Spinal cord (tissue), 10 donors: ENCODE data around the gene XPOT. TPM values are rescaled to one million over a fixed set of nuclear protein-coding genes. Genes with fewer than 3 reads are reported as not detected.

Experiments used
- DNase-seq, 6 donors: peaks; one replicate each; pipeline versions ENCODE4 v3.0.0 to v3.0.0-alpha.2; 2013 to 2015; ENCODE audit warnings: low spot score in 6 of 6, low read depth in 4 of 6
- H3K27ac ChIP-seq: one replicate; pipeline ENCODE4 v1.5.1; 2013; ENCODE audit warnings: low read depth, low read length, control low read depth
- H3K27me3 ChIP-seq: one replicate; pipeline ENCODE4 v1.6.1; 2013; ENCODE audit warnings: low read length; ENCODE audit not compliant: control insufficient read depth, insufficient read depth
- H3K36me3 ChIP-seq: one replicate; pipeline ENCODE4 v1.6.1; 2013; ENCODE audit warnings: low read length; ENCODE audit not compliant: control insufficient read depth, insufficient read depth
- H3K4me1 ChIP-seq: one replicate; pipeline ENCODE4 v1.6.1; 2013; ENCODE audit warnings: low read length; ENCODE audit not compliant: control insufficient read depth, insufficient read depth
- H3K4me3 ChIP-seq: one replicate; pipeline ENCODE4 v1.5.1; 2013; ENCODE audit warnings: low read depth, low read length, control low read depth
- H3K9me3 ChIP-seq: one replicate; pipeline ENCODE4 v1.6.1; 2013; ENCODE audit warnings: low read length; ENCODE audit not compliant: control insufficient read depth, insufficient read depth
- WGBS: methylation state at CpG from one replicate; pipeline ENCODE4 v1.1.5; 2013; ENCODE audit warnings: missing lambda C conversion rate; ENCODE audit not compliant: insufficient coverage; 5-methylcytosine and 5-hydroxymethylcytosine counted together
- polyA plus RNA-seq, 2 donors: library from polyadenylated mRNA; unstranded; fragments of 120-200 nt; gene quantifications; one replicate each; pipeline ENCODE4 v1.2.1, GENCODE V29; 2013; ENCODE audit not compliant: insufficient read length in 2 of 2
- total RNA-seq, 2 donors: library from RNA; depleted of rRNA in 1 of 2; stranded (reverse); fragments of 120-200 nt in 1 of 2; fragments of >200 nt in 1 of 2; gene quantifications; one replicate each; pipeline versions ENCODE4 v1.2.3 to v1.2.4, GENCODE V29; 2013 to 2014
- donor health status: healthy.

XPOT gene
- total and polyA plus RNA-seq, 4 donors: 49.3 to 81.9 (median 62.3) TPM

DNA sequence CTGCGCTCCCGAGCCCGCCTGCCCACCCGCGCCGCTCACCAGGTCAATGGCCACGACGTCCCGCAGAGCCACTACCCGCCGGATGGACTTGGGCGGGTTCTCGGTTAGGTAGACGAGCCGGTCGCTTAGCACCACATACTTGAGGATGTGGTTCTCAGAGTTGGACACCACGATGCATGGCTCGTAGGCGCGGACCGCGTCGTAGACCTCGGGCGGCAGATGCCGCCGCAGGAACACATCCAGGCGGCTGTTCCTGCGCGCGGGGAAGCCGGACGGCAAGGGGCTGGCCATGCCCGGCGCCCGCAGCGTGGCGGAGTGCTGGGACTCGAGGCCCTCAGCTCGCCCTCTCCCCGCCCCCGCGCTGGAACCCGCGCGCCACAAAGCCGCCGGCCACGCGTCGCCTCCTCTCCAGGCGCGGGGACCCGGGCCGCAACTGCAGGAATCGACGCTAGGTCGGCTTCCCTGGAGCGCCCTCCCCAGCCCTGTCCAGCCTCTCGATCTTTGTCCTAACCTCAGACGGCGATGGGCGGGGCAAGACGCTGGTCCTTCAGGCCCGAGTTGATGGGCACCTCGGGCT is 13.8 kb upstream of the XPOT start, which contains the start of gene C12orf56:
Gene C12orf56, minus strand, starts transcription at position 484 of the 577 bp plus-strand sequence. Its CDS starts 193 bp downstream, at position 291.
- WGBS: 2% methylated on average over 66 of the region's 66 CpGs
- peak in 2 of 6 donors; percentile 31 to 32 for DNase-seq
- H3K4me1 ChIP-seq: peaks cover 8% of the 10 kb centered on the region

DNA sequence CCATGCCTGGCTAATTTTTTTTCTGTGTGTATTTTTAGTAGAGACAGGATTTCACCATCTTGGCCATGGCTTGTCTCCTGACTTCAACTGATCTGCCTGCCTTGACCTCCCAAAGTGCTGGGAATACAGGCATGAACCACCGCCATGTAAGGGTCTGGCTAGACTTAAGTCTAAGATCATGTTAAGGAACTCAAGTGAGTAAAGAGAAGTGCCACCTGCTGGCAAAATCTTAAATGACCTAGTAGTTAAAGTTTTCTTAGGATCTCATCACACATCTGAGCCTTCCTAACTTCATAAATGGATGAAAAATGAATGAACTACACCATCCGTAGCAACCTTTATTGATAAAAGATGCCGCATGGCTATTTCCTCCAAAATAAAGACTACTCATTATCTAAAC is 12.0 kb upstream of the XPOT start:
- H3K4me3 ChIP-seq: no peak overlapping the region
- no peak overlapping the region for H3K27ac ChIP-seq
- H3K9me3 ChIP-seq: no peaks in the 10 kb centered on the region
- H3K4me1 ChIP-seq: peaks cover 8% of the 10 kb centered on the region
- no peaks in the 10 kb centered on the region for H3K36me3 ChIP-seq
- peaks cover 14% of the 10 kb centered on the region for H3K27me3 ChIP-seq
- peak in 1 of 6 donors; percentile 58 for DNase-seq
- no CpG with 5 or more reads among the region's 3 CpGs for WGBS

More for the DNA sequence above, 13.8 kb upstream of the XPOT start, which contains the start of gene C12orf56:
- no peak within 1 kb of the TSS for H3K27ac ChIP-seq
- peaks cover 14% of the 10 kb centered on the region for H3K27me3 ChIP-seq
- H3K36me3 ChIP-seq: no peaks in the 10 kb centered on the region
- H3K9me3 ChIP-seq: no peaks in the 10 kb centered on the region
- H3K4me3 ChIP-seq: peak within 1 kb of the TSS; percentile 10

DNA sequence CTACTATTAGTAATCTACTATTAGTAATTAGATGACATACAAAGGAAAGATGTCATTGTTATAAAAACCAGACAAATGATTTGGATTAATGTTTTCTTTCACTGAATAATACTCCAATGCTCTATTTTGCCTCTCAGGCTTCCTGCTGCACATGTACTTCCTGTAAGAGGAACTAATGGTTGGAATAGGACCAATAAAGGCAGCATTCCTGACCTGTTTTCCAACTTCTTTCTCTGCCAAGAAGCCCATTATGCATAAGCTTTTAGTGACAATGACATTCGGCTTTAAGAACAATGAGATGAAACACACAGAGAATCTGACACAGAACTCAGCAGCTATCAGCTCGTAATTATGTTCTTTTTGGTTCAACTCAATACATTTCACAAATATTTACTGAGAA is 8.5 kb upstream of the XPOT start:
- Histone ChIP-seq H3K4me3 (no peak overlapping the region), H3K27me3 (peaks cover 3% of the 10 kb centered on the region), H3K9me3 (no peaks in the 10 kb centered on the region), H3K27ac (no peak overlapping the region), H3K4me1 (peaks cover 1% of the 10 kb centered on the region), H3K36me3 (no peaks in the 10 kb centered on the region)
- 40% methylated on average over 1 of the region's 2 CpGs for WGBS
- no peak for DNase-seq

DNA sequence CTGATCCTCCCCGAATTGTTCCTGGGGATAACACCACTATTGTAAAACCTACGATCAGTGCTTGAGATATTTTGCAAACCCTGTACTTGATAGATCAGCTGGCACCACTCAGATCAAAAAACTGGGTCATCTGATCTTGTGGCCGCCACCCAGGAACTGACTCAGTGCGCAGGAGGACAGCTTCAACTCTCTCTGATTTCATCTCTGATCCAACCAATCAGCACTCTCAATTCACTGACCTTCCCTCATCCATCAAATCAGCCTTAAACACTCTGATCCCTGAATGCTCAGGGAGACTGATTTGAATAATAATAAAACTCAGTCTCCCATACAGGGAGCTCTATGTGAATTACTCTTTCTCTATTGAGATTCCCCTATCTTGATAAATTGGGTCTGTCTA is 4.2 kb upstream of the XPOT start:
- Histone ChIP-seq H3K27me3 (no peaks in the 10 kb centered on the region), H3K4me1 (peaks cover 5% of the 10 kb centered on the region), H3K27ac (no peak overlapping the region), H3K4me3 (no peak overlapping the region), H3K9me3 (no peaks in the 10 kb centered on the region), H3K36me3 (no peaks in the 10 kb centered on the region)
- DNase-seq: peak in 1 of 6 donors; percentile 82
- WGBS: 10% methylated on average over 4 of the region's 4 CpGs

DNA sequence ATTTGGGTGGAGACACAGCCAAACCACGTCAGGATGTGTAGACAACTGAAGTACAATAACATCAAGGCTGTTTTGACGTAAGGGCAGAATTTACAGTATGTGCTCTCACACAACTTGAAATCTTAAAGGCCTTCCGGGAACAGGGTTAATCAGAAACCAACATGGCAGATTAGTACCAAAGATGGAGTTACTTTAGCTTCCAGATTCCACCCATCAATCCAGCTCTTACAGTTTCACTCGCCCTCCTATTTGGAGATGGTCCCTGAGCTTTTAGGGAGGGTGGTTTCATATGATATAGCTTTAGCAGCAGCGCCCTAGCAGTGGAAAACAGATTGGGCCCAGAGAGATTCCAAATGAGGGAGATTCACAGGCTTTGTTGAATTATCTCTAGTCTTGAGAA is 2.0 kb upstream of the XPOT start:
- Histone ChIP-seq H3K9me3 (no peaks in the 10 kb centered on the region), H3K4me1 (peaks cover 16% of the 10 kb centered on the region), H3K36me3 (no peaks in the 10 kb centered on the region), H3K27ac (no peak overlapping the region), H3K4me3 (no peak overlapping the region), H3K27me3 (no peaks in the 10 kb centered on the region)
- WGBS: 100% methylated on average over 2 of the region's 5 CpGs
- no peak for DNase-seq

DNA sequence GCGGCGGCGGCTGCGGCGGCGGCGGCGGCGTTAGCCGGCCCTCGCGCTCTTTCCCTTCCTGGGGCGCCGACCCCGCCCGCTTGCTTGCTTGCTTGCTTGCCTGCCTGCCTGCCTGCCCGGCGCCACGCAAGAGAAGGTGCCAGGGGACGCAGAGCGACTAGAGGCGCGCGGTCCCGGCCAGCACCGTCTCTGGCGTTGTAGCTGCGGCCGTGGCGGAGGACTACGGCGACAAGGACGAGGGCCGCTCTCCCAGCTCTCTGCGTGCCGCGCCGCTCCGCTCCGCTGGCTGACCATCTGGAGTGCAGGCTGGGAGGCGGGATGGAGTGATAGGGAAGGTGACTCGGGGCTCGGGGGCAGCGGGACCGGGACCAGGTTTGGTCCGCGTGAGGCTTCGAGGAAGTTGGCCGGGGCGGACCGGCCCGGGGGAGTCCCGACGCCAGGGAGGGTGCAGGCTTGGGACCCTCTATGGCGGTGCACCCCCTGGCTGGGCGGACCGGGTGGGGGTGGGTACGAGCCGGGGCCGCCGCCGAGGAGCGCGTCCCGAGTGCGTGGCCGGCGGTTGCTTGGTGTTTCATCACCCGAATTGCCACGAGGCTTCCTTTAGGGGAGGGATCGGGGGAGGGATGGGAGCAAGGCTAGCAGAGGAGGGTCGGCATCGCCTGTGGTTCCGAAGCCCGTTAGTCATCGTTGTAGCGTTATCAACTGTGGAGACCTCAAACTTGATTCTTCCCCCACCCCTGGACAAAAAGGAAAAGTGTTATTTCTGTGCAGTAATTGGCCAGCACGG is 471 bp downstream of the XPOT start:
- Histone ChIP-seq H3K27ac (peak overlapping the region; percentile 97), H3K9me3 (no peaks in the 10 kb centered on the region), H3K4me1 (peaks cover 22% of the 10 kb centered on the region), H3K4me3 (peak overlapping the region; percentile 91), H3K36me3 (no peaks in the 10 kb centered on the region), H3K27me3 (no peaks in the 10 kb centered on the region)
- WGBS: under 1% methylated on average over 76 of the region's 78 CpGs
- DNase-seq: peak; percentile 18 to 73 (median 36)

DNA sequence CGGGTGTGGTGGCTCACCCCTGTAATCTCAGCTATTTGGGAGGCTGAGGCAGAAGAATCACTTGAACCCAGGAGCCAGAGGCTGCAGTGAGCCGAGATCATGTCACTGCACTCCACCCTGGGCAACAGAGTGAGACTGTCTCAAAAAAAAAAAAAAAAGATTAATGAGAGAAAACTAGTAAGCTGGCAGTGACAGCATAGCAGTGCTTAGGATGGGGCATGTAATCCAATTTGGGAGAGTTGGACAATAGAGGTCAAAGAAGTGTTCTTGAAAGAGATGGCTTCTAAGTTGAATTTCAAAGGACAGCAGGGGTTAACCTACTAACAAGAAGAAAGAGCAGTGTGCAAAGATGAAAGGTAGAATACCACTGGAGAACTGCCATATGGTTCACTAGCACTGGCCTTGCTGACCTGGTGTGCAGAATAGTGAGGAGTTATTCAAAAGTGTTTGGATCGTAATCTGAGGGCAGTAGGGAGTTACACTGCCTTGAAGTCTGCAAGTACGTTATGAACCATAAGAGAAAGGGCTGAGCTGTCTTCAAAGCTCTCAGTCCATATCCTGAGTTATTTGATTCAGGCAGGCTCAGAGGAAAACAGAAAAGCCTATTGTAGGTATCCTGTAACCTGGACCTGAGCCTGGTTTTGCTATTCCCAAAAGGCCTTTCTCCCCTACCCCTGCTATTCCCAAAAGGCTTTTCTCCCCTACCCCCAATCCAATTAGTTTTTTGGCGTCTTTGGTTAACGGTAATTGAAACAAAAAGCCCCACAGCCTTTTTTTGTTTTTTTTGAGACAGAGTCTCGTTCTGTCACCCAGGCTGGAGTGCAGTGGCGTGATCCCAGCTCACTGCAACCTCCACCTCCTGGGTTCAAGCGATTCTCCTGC is 3.4 kb downstream of the XPOT start:
- H3K27me3 ChIP-seq: no peaks in the 10 kb centered on the region
- H3K27ac ChIP-seq: no peak overlapping the region
- H3K4me1 ChIP-seq: peaks cover 22% of the 10 kb centered on the region
- no peak overlapping the region for H3K4me3 ChIP-seq
- no peak for DNase-seq
- H3K9me3 ChIP-seq: no peaks in the 10 kb centered on the region
- 55% methylated on average over 3 of the region's 9 CpGs for WGBS
- peaks cover 8% of the 10 kb centered on the region for H3K36me3 ChIP-seq

DNA sequence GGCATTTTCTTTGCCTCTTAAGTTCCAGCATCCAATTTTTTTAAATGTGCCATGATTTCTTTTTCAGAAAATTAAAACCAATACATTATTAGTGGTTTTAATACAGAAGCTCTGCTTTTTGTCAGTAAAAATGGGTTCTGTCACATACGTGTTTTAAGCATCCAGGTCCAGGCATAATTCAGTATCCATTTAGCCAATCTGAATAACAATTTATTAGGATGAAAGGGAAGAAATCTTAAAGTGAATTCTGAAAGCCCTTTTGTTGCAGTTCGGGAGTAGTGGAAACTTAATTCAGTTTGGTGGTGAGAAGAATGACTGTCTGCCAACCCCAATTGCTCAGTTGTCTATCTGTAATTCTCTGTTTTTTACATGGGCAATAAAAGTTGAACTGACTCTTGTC is 7.2 kb downstream of the XPOT start:
- Histone ChIP-seq H3K4me3 (no peak overlapping the region), H3K36me3 (peaks cover 20% of the 10 kb centered on the region), H3K4me1 (peaks cover 8% of the 10 kb centered on the region), H3K27me3 (no peaks in the 10 kb centered on the region), H3K27ac (no peak overlapping the region), H3K9me3 (no peaks in the 10 kb centered on the region)
- WGBS: no CpG with 5 or more reads among the region's 2 CpGs
- DNase-seq: no peak

DNA sequence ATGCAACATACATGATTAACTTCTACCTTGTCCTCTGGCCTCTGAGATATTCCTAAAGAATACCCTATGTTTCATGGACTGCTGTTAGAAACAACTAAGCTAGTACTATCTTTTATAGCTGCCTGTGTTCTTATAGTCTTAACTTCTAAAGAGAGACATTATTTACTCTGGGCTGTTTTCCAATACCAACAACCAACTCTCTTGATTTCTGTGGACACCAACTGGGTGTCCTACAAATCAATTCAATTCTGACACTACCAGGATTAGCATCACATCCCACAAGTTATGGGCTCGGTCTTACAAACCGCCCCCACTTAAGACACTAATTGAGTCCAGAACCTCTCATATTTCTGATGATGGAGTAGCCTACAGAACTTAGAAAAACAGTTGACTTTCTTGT is 8.3 kb downstream of the XPOT start:
- peaks cover 4% of the 10 kb centered on the region for H3K4me1 ChIP-seq
- no peak overlapping the region for H3K27ac ChIP-seq
- no peaks in the 10 kb centered on the region for H3K27me3 ChIP-seq
- H3K9me3 ChIP-seq: no peaks in the 10 kb centered on the region
- no peak overlapping the region for H3K4me3 ChIP-seq
- no peak for DNase-seq
- peaks cover 27% of the 10 kb centered on the region for H3K36me3 ChIP-seq
- 87% methylated on average over 2 of the region's 2 CpGs for WGBS
